Measurements from ENCODE around the gene LTO1.

Gene LTO1

DNA sequence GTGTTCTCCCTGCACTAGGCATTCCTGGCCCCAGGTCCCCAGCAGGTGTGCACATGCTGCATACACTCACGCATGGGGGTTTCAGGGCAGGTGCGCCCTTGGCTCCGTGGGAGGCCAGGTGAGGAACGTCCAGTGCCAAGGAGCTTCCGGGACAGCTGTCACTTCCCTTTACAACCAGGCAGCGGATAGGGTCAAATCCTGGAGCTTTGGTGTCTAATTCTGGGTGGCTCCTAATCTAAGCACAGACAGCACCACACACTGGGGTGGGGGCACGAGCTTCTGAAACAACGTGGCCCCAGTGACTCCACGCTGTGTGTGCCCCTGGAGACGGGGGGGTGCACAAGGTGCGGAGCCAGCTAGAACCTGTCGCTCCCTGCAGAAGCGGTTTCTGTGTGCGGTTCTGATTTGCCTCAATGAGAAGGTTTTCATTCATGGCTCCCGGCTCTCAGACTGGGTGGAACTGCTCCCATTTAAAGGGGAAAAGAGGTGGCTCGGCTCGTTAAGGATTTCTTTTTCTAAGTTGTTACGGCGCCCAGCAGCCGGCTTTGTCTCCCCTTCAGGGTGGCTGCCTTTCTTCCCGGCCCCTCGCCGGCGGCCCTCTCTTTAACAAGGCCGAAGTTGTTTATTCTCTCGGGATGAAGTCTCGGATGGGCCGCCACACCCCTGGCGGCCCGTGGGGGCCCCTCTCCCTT lies 29.2 kb downstream of the LTO1 start:
- H3K27ac ChIP-seq = peak overlapping the region; percentile 100
- TF ChIP-seq, protein P1, sequence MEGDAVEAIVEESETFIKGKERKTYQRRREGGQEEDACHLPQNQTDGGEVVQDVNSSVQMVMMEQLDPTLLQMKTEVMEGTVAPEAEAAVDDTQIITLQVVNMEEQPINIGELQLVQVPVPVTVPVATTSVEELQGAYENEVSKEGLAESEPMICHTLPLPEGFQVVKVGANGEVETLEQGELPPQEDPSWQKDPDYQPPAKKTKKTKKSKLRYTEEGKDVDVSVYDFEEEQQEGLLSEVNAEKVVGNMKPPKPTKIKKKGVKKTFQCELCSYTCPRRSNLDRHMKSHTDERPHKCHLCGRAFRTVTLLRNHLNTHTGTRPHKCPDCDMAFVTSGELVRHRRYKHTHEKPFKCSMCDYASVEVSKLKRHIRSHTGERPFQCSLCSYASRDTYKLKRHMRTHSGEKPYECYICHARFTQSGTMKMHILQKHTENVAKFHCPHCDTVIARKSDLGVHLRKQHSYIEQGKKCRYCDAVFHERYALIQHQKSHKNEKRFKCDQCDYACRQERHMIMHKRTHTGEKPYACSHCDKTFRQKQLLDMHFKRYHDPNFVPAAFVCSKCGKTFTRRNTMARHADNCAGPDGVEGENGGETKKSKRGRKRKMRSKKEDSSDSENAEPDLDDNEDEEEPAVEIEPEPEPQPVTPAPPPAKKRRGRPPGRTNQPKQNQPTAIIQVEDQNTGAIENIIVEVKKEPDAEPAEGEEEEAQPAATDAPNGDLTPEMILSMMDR (conservative IDR thresholded peaks at IDR 0.05) = no peak

GRCh38 chr11:69644962-69645675 lies 30.0 kb downstream of the LTO1 start:
- TF ChIP-seq, protein P1 (conservative IDR thresholded peaks at IDR 0.05) = peak; percentile 18; the same call in 1 of the 2 replicates
- peak overlapping the region; percentile 100 for H3K27ac ChIP-seq

- peak overlapping the region; percentile 100 for H3K27ac ChIP-seq
- TF ChIP-seq, protein P1 (conservative IDR thresholded peaks at IDR 0.05) = peak; percentile 49
Measured at GRCh38 chr11:69644071-69644961, 30.8 kb downstream of the LTO1 start.

GRCh38 chr11:69643646-69644045 lies 31.5 kb downstream of the LTO1 start:
- peak overlapping the region; percentile 100 for H3K27ac ChIP-seq

DNA sequence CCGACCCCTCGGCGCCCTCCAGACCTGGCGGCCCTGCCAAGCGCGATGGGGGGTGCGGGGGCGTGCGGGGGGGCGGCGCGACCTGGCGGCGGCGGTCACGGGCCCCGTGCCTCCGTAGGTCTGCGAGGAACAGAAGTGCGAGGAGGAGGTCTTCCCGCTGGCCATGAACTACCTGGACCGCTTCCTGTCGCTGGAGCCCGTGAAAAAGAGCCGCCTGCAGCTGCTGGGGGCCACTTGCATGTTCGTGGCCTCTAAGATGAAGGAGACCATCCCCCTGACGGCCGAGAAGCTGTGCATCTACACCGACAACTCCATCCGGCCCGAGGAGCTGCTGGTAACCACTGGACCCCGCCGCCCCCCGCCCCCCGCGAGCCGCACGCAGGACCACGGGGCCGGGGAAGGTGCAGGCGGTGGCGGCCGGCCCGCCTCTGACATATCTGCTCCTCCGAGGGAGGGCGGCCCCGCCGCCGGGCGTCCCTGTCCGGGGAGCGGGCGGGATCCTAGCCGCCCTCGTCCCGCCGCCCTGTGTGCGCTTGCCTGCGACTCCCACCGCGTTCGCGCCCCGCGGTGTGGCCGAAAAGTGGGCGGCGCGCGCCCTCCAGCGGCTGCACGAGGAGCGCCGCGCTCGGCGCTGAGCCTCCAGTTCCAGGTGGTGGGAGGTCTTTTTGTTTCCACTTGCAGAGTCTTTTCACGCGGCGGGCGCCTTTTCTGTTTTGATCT lies 32.1 kb downstream of the LTO1 start:
- H3K27ac ChIP-seq = peak overlapping the region; percentile 100
- TF ChIP-seq, protein P1 (conservative IDR thresholded peaks at IDR 0.05) = peak; percentile 96

More at GRCh38 chr11:69643646-69644045, 31.5 kb downstream of the LTO1 start:
- TF ChIP-seq, protein P1 (conservative IDR thresholded peaks at IDR 0.05) = peak; percentile 0

DNA sequence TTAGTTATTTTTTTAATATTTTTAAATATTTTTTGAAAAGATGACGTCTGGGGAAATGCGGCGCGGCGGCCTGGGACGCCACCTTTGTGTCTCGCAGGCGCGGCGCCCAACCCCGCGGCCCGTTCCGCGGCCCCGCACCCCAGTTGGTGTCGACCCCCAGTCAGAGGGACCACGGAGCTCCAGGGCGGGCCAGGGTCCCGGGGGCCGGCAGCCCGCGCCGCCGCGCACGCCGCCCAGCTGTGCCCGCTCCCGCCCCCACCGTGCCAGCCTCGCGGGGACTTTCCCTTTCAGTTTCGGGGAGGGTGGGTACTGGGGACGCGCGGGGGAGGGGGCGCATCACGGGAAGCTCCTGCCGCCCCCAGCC lies 32.6 kb downstream of the LTO1 start:
- peak overlapping the region; percentile 100 for H3K27ac ChIP-seq

More for the DNA sequence above, 32.6 kb downstream of the LTO1 start:
- TF ChIP-seq, protein P1 (conservative IDR thresholded peaks at IDR 0.05) = no peak
